Body of pancreas (tissue), 4 donors: ENCODE measurements around the gene TRIM17. TPM values are rescaled to one million over a fixed set of nuclear protein-coding genes. Genes with fewer than 3 reads are reported as not detected.

ENCODE experiments used
- microRNA-seq, 2 donors: library from miRNA; unstranded; fragments of <30 nt; microRNA quantifications; one replicate each; pipeline ENCODE4, GENCODE V29; 2016; ENCODE audit warnings: borderline number of aligned reads in 2 of 2, borderline replicate concordance in 2 of 2
- small RNA-seq: library from RNA; depleted of rRNA; stranded (forward); fragments of <200 nt; gene quantifications from one replicate; pipeline ENCODE3, GENCODE V24; 2016
- total RNA-seq, 2 donors: library from RNA; depleted of rRNA; stranded (reverse); fragments of >200 nt; gene quantifications; one replicate each; pipeline ENCODE4 v1.1.0, GENCODE V29; 2016

Gene TRIM17
- total RNA-seq, 2 donors from 2014 or later, result 1.0 TPM; not detected in 1

Small RNA genes lying within 50 kb of the gene (microRNA-seq; reads per million reads assigned to microRNA genes)
- 0 reads per million in 2 donors for gene MIR4666A
- gene MIR6742, result 0 reads per million in 2 donors

Small RNA genes lying within 50 kb of the gene (small RNA-seq; reads per million reads assigned to genes)
- not detected for gene MIR4666A

Other genes with a start within 250 kb of the TRIM17 start
- 10 to 100 TPM; 14.5 to 34.9 TPM for gene OBSCN, start 208.8 kb downstream of the TRIM17 start, total RNA-seq
- 10 to 100 TPM; 14.0 to 24.4 TPM for gene TRIM11, start 10.0 kb downstream of the TRIM17 start, total RNA-seq
- 10 to 100 TPM; 20.0 to 35.9 TPM for gene RNF187, start 70.5 kb upstream of the TRIM17 start, total RNA-seq